Colon (tissue), 2 donors: Measurements from ENCODE around the gene TEX2.

Experiments
- FAIRE-seq: peaks from 2 replicates; lab custom pipeline; 2012; peaks lifted over from hg19 to GRCh38; lab: Jason Lieb, UNC
- donor health status: control.
- donor health status: control.

The TEX2 gene

DNA sequence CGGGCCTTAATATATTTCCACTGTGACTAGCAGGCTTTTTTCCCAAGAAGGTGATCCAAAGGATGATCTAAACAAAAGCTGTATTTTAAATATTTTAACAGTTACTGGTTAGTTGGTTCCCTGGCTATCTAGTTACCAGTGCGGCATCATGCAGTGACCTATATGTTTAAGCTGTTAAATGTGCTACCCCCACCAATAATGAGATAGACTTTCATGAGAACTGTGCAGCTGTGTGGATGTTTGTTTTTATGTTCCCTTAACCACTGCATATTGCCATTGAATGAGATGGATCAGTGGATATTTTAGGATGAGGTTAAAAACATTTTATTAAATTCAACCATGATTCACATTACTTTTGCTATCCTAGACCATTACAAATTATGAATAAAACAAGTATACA, 150.1 kb downstream of the TEX2 start:
- FAIRE-seq = no peak

DNA sequence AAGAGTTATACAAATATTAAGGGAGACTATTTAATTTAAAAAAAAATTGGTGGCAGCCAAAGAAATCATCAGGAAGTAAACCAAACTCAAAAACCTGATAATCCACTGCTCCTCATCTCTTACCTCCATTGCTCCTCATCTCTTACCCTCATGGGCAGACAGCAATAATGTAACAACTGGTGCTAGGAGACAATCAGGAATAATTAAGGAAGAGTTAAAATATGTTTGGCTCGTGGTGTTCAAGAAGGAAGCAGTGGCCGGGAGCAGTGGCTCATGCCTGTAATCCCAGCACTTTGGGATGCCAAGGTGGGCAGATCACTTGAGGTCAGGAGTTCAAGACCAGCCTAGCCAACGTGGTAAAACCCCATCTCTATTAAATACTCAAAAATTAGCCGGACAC, 151.2 kb downstream of the TEX2 start:
- FAIRE-seq = no peak

GRCh38 chr17:64110379-64111152, 152.5 kb downstream of the TEX2 start:
- no peak for FAIRE-seq

DNA sequence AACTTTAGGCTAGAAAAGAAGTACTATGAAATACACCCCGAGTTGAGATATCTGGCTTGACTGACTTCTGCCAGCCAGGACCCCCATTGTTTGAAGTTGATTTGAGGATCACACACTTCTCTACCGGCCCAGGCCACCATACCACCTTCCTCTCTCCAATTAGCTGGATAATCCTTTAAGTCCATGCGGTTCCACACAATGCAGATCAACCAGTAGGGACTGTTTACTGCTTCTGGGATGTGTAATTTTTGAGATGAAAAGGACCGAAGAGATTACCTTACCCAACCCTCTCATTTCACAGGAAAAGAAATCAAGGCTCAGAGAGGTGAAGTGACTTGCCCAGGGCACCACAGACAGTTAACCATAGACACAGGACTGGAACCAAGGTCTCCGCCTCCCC, 153.7 kb downstream of the TEX2 start:
- no peak for FAIRE-seq

DNA sequence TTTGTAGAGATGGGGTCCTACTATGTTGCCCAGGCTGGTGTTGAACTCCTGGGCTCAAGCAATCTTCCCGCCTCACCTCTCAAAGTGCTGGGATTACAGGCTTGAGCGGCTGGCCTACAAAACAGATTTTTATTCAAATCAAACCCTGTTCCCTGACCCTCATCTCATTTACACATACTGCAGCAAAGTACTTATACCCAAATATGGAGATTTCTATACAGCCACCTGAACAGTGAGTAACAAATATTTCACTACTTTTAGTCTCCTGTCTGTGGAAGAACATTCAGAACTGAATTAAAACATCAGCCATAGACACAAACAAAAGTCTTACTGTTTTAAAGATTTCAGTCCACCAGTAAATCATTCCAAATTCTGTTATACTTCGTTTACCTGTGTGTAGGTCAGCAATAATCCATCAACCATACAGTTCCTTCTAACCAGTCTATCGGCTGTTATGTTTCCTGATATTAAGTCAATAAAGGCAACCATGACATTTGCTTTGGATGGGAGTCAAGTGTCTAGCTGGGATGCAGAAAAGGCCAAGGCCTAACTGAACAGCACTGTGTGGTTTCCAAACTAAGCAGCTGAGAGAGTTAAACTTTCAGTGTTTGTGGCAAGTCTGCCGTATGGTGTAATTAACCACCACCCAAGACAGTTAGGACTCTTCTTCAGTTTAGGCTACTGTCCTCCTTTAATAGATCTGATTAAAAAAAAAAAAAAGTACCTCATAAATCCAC, 155.4 kb downstream of the TEX2 start:
- FAIRE-seq = no peak

GRCh38 chr17:64106918-64107317, 156.1 kb downstream of the TEX2 start:
- no peak for FAIRE-seq

DNA sequence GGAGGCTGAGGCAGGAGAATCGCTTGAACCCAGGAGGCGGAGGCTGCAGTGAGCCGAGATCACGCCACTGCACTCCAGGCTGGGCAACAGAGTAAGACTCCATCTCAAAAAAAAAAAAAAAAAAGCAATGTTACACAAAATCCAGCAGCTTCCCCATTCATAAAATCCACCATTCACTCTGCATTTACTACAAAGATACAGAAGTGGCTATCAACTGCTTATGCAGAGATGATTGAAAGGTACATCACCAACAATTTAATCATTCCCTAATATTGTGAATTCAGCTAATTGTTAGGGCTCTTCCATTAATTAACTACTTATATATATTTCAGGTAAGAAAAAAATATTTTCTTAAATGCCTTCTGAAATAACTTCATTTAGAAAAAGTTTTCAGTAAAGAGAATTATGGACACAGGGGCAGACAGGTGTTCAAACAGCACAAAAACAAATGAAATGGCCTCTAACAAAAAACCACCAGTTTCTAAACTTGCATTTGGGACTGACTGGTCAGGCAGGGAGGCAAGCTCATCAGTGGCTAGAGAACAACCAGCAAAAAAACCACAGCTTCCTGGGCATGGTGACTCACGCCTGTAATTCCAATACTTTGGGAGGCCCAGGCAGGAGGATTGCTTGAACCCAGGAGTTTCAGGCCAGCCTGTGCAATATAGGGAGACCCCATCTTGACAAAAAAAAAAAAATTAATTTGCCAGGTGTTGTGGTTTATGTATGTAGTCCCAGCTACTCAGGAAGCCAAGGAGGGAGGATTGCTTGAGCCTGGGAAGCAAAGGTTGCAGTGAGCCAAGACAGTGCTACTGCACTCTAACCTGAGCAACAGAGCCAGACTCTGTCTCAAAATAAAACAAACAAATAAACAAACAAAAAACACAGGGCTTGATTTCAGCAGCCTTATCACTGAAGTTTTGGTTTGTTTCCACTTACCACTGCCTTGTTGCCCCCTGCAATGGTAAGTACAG, 159.4 kb downstream of the TEX2 start:
- no peak for FAIRE-seq

- FAIRE-seq = no peak
Measured at GRCh38 chr17:64102627-64103390, 160.3 kb downstream of the TEX2 start.

- no peak for FAIRE-seq
Measured at GRCh38 chr17:64099543-64099942, 163.5 kb downstream of the TEX2 start.
